Activated CD8-positive, alpha-beta memory T cell treated with anti-CD3 and anti-CD28 coated beads for 4 hours (primary cell): ENCODE results near the gene ANKS3.

ENCODE experiments used
- DNase-seq, 2 donors: peaks; one replicate each; pipeline ENCODE4 v3.0.0-alpha.2; 2020; ENCODE audit warnings: low read depth in 2 of 2

ANKS3 gene

DNA sequence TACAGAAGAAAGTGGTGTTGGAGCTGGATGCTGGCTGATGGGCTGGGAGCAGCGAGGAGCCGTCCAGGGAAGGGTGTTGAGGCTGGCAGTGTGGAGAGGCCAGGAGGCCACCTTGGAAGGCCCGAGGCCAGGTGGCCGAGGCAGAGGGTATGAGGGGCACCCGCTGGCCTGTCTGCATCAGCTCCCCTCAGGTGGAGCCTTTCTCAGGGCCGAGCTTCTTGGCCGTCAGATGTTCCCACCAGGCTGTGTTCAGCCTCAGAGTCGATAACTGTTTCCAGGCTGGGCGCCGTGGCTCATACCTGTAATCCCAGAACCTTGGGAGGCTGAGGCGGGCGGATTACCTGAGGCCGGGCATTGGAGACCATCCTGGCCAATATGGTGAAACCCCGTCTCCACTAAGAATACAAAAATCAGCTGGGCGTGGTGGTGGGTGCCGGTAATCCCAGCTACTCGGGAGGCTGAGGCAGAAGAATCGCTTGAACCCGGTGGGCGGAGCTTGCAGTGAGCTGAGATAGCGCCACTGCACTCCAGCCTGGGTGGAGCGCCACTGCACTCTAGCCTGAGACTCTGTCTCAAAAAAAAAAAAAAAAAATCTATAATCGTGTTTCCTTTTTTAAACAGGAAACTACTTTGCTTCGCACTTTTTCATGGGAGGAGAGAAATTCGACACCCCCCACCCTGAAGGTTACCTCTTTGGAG lies 84.2 kb downstream of the ANKS3 start:
- DNase-seq = no peak

DNA sequence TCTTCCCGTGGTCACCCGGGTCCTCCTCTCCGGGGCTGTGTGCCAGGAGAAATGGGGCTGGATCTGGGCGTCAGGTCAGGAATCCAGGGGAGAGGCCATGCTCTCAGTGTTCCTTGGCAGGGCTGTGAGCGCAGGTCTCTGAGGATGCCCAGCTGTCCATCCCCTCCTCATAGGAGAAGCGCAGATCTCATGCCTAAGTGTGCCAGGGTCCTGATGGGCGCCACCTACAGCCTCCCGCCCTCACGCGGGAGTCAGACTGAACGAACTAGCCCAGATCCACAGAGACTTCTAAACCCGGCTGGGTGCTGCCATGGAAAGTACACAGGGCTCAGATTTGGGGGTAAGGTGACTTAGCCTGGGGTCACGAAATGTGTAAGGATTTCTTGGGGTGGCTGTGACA lies 85.2 kb downstream of the ANKS3 start:
- DNase-seq = no peak

DNA sequence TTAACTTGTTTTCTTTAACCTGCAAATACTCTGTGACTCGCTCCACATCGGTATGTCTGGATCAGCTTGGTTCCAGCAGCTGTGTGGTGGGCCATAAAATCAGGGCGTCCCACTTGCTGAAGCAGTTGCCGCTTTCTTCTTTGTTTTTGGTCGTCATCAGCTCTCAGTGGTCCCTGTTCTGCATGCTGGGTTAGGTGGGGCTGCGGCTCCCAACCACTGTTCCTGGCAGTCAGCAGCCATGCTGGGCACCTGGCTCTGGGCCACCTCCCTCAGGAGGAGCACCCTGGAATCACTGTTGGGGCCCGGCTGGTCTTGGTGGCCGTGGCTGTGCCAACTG lies 86.5 kb downstream of the ANKS3 start:
- DNase-seq = no peak

DNA sequence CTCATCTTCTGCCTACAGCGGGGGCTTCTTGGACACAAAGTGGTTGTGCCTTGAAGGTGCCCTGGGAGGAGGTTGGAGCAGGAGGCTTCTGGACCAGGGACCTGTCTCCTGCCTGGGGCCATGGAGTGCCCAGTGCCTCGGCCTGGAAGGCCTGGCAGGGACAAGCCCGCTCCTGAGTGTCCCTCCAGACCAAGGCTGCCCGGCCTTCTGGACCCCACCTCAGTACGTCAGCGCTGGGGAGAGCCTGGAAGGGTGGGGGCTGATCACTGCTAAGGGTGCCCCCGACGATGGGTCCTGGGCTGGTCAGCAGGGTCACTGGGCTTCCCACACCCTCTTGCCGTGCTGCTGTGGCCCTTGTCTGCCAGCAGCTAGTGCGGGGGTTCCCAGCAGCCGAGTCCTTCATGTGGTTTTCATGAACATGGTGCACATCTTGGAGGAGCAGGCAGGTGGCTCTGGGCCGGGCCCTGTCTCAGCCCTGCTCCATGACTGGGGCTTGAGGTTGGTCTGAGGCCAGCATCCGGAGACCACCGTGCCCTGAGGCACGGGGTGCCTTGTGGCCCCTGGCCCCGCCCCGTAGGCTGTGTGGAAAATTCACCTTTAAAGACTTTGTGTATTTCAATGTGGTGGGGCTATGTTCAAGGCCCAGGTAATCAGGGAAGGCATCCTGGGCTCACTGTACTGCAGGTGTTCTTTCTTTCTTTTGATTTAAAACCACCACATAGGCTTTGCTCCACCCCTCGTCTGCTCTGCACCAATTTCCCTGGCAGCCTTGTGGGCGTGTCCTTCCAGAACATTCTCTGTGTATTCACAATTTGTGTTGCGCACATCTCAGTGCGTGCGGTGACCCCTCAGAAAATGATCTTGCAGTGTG lies 87.1 kb downstream of the ANKS3 start:
- DNase-seq = no peak
